ENCODE data around the gene BICD2.

- TF ChIP-seq CTCF (IDR thresholded peaks at IDR 0.05; ENCODE audit: control extremely low read depth in 1 of 3, insufficient read depth in 1 of 3, low read depth in 1 of 3, low read length in 3 of 3) (no peak), RXRA (IDR thresholded peaks at IDR 0.05; ENCODE audit: insufficient read depth, low read depth, low read length) (no peak), POU5F1 (IDR thresholded peaks at IDR 0.05; ENCODE audit: low read depth, low read length) (no peak)
These were observed 39.4 kb downstream of the BICD2 start for GRCh38 chr9:92725266-92725545.

Measured in H1 (cell line).